ENCODE data around the gene USP22. TPM values are rescaled to one million over a fixed set of nuclear protein-coding genes. Genes with fewer than 3 reads are reported as not detected.

Gene USP22
- total and polyA plus RNA-seq, 2 of the 13 experiments (the other 11 are each of a cell fraction or from before 2014, with no cell fraction given), result 98.0 to 130 TPM

DNA sequence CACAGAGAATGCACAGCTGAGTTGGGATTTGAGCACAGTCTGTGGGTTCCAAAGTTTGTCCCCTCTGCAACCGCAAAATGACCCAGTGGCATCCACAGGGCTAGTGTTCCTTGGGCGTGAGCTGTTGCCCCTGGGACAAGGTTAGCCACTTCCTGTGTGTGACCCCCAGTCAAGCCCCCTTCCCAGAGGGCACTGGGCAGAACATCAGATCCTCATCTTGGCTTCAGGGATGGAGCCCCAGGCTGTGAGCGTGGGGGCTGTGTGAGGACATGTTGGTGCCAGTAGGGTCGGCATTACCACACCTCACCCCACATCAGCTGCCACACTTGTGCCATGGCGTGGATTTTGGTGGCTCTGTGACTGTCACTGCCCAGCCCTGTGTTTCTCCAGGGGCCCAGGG lies 55.3 kb downstream of the USP22 start (continued):
- TF ChIP-seq, protein P1, sequence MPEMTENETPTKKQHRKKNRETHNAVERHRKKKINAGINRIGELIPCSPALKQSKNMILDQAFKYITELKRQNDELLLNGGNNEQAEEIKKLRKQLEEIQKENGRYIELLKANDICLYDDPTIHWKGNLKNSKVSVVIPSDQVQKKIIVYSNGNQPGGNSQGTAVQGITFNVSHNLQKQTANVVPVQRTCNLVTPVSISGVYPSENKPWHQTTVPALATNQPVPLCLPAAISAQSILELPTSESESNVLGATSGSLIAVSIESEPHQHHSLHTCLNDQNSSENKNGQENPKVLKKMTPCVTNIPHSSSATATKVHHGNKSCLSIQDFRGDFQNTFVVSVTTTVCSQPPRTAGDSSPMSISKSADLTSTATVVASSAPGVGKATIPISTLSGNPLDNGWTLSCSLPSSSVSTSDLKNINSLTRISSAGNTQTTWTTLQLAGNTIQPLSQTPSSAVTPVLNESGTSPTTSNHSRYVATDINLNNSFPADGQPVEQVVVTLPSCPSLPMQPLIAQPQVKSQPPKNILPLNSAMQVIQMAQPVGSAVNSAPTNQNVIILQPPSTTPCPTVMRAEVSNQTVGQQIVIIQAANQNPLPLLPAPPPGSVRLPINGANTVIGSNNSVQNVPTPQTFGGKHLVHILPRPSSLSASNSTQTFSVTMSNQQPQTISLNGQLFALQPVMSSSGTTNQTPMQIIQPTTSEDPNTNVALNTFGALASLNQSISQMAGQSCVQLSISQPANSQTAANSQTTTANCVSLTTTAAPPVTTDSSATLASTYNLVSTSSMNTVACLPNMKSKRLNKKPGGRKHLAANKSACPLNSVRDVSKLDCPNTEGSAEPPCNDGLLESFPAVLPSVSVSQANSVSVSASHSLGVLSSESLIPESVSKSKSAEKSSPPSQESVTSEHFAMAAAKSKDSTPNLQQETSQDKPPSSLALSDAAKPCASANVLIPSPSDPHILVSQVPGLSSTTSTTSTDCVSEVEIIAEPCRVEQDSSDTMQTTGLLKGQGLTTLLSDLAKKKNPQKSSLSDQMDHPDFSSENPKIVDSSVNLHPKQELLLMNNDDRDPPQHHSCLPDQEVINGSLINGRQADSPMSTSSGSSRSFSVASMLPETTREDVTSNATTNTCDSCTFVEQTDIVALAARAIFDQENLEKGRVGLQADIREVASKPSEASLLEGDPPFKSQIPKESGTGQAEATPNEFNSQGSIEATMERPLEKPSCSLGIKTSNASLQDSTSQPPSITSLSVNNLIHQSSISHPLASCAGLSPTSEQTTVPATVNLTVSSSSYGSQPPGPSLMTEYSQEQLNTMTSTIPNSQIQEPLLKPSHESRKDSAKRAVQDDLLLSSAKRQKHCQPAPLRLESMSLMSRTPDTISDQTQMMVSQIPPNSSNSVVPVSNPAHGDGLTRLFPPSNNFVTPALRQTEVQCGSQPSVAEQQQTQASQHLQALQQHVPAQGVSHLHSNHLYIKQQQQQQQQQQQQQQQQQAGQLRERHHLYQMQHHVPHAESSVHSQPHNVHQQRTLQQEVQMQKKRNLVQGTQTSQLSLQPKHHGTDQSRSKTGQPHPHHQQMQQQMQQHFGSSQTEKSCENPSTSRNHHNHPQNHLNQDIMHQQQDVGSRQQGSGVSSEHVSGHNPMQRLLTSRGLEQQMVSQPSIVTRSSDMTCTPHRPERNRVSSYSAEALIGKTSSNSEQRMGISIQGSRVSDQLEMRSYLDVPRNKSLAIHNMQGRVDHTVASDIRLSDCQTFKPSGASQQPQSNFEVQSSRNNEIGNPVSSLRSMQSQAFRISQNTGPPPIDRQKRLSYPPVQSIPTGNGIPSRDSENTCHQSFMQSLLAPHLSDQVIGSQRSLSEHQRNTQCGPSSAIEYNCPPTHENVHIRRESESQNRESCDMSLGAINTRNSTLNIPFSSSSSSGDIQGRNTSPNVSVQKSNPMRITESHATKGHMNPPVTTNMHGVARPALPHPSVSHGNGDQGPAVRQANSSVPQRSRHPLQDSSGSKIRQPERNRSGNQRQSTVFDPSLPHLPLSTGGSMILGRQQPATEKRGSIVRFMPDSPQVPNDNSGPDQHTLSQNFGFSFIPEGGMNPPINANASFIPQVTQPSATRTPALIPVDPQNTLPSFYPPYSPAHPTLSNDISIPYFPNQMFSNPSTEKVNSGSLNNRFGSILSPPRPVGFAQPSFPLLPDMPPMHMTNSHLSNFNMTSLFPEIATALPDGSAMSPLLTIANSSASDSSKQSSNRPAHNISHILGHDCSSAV (CRISPR knock-in tag; IDR thresholded peaks at IDR 0.05; ENCODE audit: borderline replicate concordance), result no peak
- no peak for TF ChIP-seq EEA1 (CRISPR knock-in tag; IDR thresholded peaks at IDR 0.05; ENCODE audit: borderline replicate concordance)
- no peak for TF ChIP-seq YY1 (IDR thresholded peaks at IDR 0.05; ENCODE audit: insufficient read depth, insufficient replicate concordance, low read depth, low read length)
- TF ChIP-seq HOXA3 (CRISPR knock-in tag; IDR thresholded peaks at IDR 0.05), result no peak
- no peak for TF ChIP-seq ETV5 (CRISPR knock-in tag; IDR thresholded peaks at IDR 0.05; ENCODE audit: borderline replicate concordance)
- no peak for TF ChIP-seq GABPA (IDR thresholded peaks at IDR 0.05; ENCODE audit: low read depth, low read length)
- TF ChIP-seq GABPA (CRISPR knock-in tag; IDR thresholded peaks at IDR 0.05; ENCODE audit: low read depth), result no peak
- no peak for TF ChIP-seq RBM22 (optimal IDR thresholded peaks at IDR 0.05; ENCODE audit: low read length)
- no peak for TF ChIP-seq ARNT2 (CRISPR knock-in tag; IDR thresholded peaks at IDR 0.05; ENCODE audit: low read depth)
- no peak for TF ChIP-seq TEAD2 (CRISPR knock-in tag; IDR thresholded peaks at IDR 0.05)
- TF ChIP-seq, protein P2, sequence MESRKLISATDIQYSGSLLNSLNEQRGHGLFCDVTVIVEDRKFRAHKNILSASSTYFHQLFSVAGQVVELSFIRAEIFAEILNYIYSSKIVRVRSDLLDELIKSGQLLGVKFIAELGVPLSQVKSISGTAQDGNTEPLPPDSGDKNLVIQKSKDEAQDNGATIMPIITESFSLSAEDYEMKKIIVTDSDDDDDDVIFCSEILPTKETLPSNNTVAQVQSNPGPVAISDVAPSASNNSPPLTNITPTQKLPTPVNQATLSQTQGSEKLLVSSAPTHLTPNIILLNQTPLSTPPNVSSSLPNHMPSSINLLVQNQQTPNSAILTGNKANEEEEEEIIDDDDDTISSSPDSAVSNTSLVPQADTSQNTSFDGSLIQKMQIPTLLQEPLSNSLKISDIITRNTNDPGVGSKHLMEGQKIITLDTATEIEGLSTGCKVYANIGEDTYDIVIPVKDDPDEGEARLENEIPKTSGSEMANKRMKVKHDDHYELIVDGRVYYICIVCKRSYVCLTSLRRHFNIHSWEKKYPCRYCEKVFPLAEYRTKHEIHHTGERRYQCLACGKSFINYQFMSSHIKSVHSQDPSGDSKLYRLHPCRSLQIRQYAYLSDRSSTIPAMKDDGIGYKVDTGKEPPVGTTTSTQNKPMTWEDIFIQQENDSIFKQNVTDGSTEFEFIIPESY (CRISPR knock-in tag; IDR thresholded peaks at IDR 0.05), result no peak
- TF ChIP-seq RCOR2 (CRISPR knock-in tag; IDR thresholded peaks at IDR 0.05), result no peak
